Erythroblast (primary cell): ENCODE results near the gene TCF20.

Experiments
- GATA1 ChIP-seq: IDR thresholded peaks from 2 replicates; pipeline ENCODE4 v1.6.1; 2011; ENCODE audit warnings: low read depth, mild to moderate bottlenecking, control low read depth, low read length, moderate library complexity
- POLR2A ChIP-seq: IDR thresholded peaks from 2 replicates; pipeline ENCODE4 v1.6.1; 2011; ENCODE audit warnings: mild to moderate bottlenecking, low read length

DNA sequence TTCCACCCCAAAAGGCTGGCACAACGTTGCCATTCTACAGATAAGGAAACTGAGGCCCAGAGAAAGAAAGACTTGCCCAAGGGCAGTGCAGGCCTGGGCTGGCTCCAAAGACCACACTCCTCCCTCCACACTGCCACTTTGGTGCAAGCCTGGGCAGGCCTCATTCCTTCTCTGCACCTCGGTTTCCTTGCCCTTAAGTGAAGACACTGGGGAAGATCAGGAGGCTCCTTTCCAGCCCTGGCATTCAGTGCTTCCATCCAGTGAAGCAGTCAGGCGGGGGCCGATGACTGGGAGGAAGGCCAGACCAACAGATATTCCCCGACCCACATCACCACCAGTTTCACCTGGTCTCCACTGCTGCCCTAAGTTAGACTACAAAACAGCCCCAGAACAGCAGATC lies 18.3 kb upstream of the TCF20 start:
- no peak for TF ChIP-seq POLR2A
- TF ChIP-seq GATA1, result no peak
